ENCODE results near the gene SLC15A1. TPM values are rescaled to one million over a fixed set of nuclear protein-coding genes. Genes with fewer than 3 reads are reported as not detected.

Gene SLC15A1
- polyA plus RNA-seq, 2 of the 4 experiments (the other 2 are of a cell fraction), result 0.04 to 0.09 TPM

- CTCF ChIA-PET, result no interaction called here
- DNase-seq (ENCODE audit: low read depth in 1 of 2, low spot score in 1 of 2) (no peak), ATAC-seq (no peak), FAIRE-seq (no peak)
- no peaks in the 10 kb centered on the region for H3K9me3 ChIP-seq
- H3K27ac ChIP-seq, result peak overlapping the region; percentile 88 to 98
- POLR2A ChIA-PET, result no interaction called here
- no peak overlapping the region for H3K4me3 ChIP-seq
- no peak overlapping the region for H3K4me2 ChIP-seq
- 91% methylated on average over 9 of the region's 9 CpGs for WGBS (ENCODE audit: missing lambda C conversion rate)
- TF ChIP-seq POLR2AphosphoS2 (conservative IDR thresholded peaks at IDR 0.05; ENCODE audit: low read length) (no peak), ELK1 (IDR thresholded peaks at IDR 0.05; ENCODE audit: low read depth, low read length) (no peak), SREBF2 (IDR thresholded peaks at IDR 0.05) (no peak), HOXB5 (CRISPR knock-in tag; IDR thresholded peaks at IDR 0.05) (no peak), ZFP36 (IDR thresholded peaks at IDR 0.05; ENCODE audit: borderline replicate concordance, partially characterized antibody) (no peak), ZNF302 (CRISPR knock-in tag; IDR thresholded peaks at IDR 0.05) (no peak)
- H3K4me1 ChIP-seq, result peaks cover 17% of the 10 kb centered on the region
Observed at GRCh38 chr13:98774776-98775175, 22.3 kb upstream of the SLC15A1 start.

- TF ChIP-seq SREBF2 (IDR thresholded peaks at IDR 0.05) (no peak), HEYL (CRISPR knock-in tag; IDR thresholded peaks at IDR 0.05) (no peak), ELK1 (IDR thresholded peaks at IDR 0.05; ENCODE audit: low read depth, low read length) (no peak), FOSB (CRISPR knock-in tag; IDR thresholded peaks at IDR 0.05) (no peak), HES2 (IDR thresholded peaks at IDR 0.05) (no peak), JUNB (IDR thresholded peaks at IDR 0.05) (no peak), CEBPB (IDR thresholded peaks at IDR 0.05) (no peak), NFE2L2 (conservative IDR thresholded peaks at IDR 0.05; ENCODE audit: low read length) (no peak), KDM5A (IDR thresholded peaks at IDR 0.05) (no peak), HDAC2 (IDR thresholded peaks at IDR 0.05) (no peak), ESRRA (IDR thresholded peaks at IDR 0.05; ENCODE audit: borderline replicate concordance, low read length) (no peak), EHMT2 (IDR thresholded peaks at IDR 0.05; ENCODE audit: low read depth) (no peak), KDM1A (IDR thresholded peaks at IDR 0.05; ENCODE audit: low read depth) (no peak), POLR2AphosphoS2 (conservative IDR thresholded peaks at IDR 0.05; ENCODE audit: low read length) (no peak), CBX2 (IDR thresholded peaks at IDR 0.05; ENCODE audit: borderline replicate concordance, low read depth) (no peak), PHF8 (IDR thresholded peaks at IDR 0.05; ENCODE audit: borderline replicate concordance, low read depth) (no peak), HOXA7 (CRISPR knock-in tag; IDR thresholded peaks at IDR 0.05) (no peak), ZSCAN20 (CRISPR knock-in tag; IDR thresholded peaks at IDR 0.05) (no peak), PBX3 (IDR thresholded peaks at IDR 0.05) (no peak)
- H3K27ac ChIP-seq, result peak overlapping the region; percentile 88 to 98; a peak in 5 of 6 replicates
- DNase-seq (ENCODE audit: low read depth in 1 of 2, low spot score in 1 of 2) (no peak), ATAC-seq (no peak), FAIRE-seq (no peak)
- ChIA-PET CTCF (no interaction called here), POLR2A (no interaction called here)
- H3K9me3 ChIP-seq, result no peaks in the 10 kb centered on the region
- WGBS (ENCODE audit: missing lambda C conversion rate), result 96% methylated on average over 6 of the region's 20 CpGs
- H3K4me1 ChIP-seq, result peaks cover 17% of the 10 kb centered on the region
- H3K4me2 ChIP-seq, result no peak overlapping the region
- no peak overlapping the region for H3K4me3 ChIP-seq
Observed at GRCh38 chr13:98773921-98774320, 21.4 kb upstream of the SLC15A1 start.

All from A549 (cell line).